GM18519 (cell line): Measurements from ENCODE around the gene CDH26.
"Not testable (repeated sequence)": the region's sequence is repeated elsewhere in the genome, so short reads cannot be mapped to it uniquely, and the experiment has no call there.

Source experiments
- ATAC-seq: cut with Tn5 transposase; IDR thresholded peaks from one replicate; pipeline ENCODE4 v1.9.1; 2021; ENCODE audit warnings: mild to moderate bottlenecking, moderate library complexity; ENCODE audit not compliant: unreplicated experiment, low FRiP score

CDH26 gene

GRCh38 chr20:59940129-59940955 lies 17.9 kb upstream of the CDH26 start, which contains the start of the genes FAM217B and PPP1R3D:
TSS of gene FAM217B (plus strand) at chr20:59940389. CDS start at chr20:59943944, 3,555 bp downstream.
TSS of gene PPP1R3D (minus strand) at chr20:59940305. CDS start at chr20:59939931, 374 bp downstream.
- peak; percentile 84 for ATAC-seq

GRCh38 chr20:59940956-59941294 lies 17.3 kb upstream of the CDH26 start:
- ATAC-seq: peak; percentile 4

- ATAC-seq: no peak
Measured at GRCh38 chr20:59942245-59942644, 16.0 kb upstream of the CDH26 start.

GRCh38 chr20:59944726-59945125 lies 13.5 kb upstream of the CDH26 start:
- no peak for ATAC-seq

GRCh38 chr20:59945175-59945574 lies 13.0 kb upstream of the CDH26 start:
- ATAC-seq: no peak

- ATAC-seq: no peak
Measured at GRCh38 chr20:59945731-59946130, 12.5 kb upstream of the CDH26 start.

GRCh38 chr20:59947376-59947775 lies 10.8 kb upstream of the CDH26 start:
- ATAC-seq: no peak

- ATAC-seq: no peak
Measured at GRCh38 chr20:59948212-59948611, 10.0 kb upstream of the CDH26 start.

- ATAC-seq: no peak
Measured at GRCh38 chr20:59948828-59949720, 9.1 kb upstream of the CDH26 start.

- ATAC-seq: no peak
Measured at GRCh38 chr20:59949911-59950310, 8.3 kb upstream of the CDH26 start.

- no peak for ATAC-seq
Measured at GRCh38 chr20:59954718-59955117, 3.5 kb upstream of the CDH26 start.

- ATAC-seq: no peak
Measured at GRCh38 chr20:59955131-59955796, 3.0 kb upstream of the CDH26 start.

- not testable (repeated sequence) for ATAC-seq
Measured at GRCh38 chr20:59957568-59957967, 655 bp upstream of the CDH26 start.

GRCh38 chr20:59958626-59959025 lies 403 bp downstream of the CDH26 start:
- no peak for ATAC-seq

- ATAC-seq: no peak
Measured at GRCh38 chr20:59961423-59961822, 3.2 kb downstream of the CDH26 start.

- no peak for ATAC-seq
Measured at GRCh38 chr20:59962155-59962554, 3.9 kb downstream of the CDH26 start.

- no peak for ATAC-seq
Measured at GRCh38 chr20:59966428-59966827, 8.2 kb downstream of the CDH26 start.

- no peak for ATAC-seq
Measured at GRCh38 chr20:59971428-59971827, 13.2 kb downstream of the CDH26 start.

- no peak for ATAC-seq
Measured at GRCh38 chr20:59972037-59972801, 14.0 kb downstream of the CDH26 start.

- no peak for ATAC-seq
Measured at GRCh38 chr20:59976156-59976782, 18.0 kb downstream of the CDH26 start.
